IMR-90 (cell line): ENCODE results near the gene KRT4. TPM values are rescaled to one million over a fixed set of nuclear protein-coding genes. Genes with fewer than 3 reads are reported as not detected.

Experiments
- ATAC-seq: fragments of 200-7000 bp; cut with Tn5 transposase; 2 replicates; pipeline ENCODE4 v1.9.1; 2020; ENCODE audit warnings: low read depth, mild to moderate bottlenecking, moderate library complexity
- BruUV-seq: library from RNA; stranded (reverse); fragments of 400-500 nt; replicated peaks from 2 replicates; lab custom pipeline; 2021; lab: Mats Ljungman, UMichigan
- CTCF ChIA-PET: fragments of 300-600 bp; formaldehyde crosslinking; extraction: SDS; loops from one replicate; lab custom pipeline; 2021; ENCODE audit warnings: antibody characterized with exemption; lab: Yijun Ruan, JAX
- POLR2A ChIA-PET: fragments of 300-600 bp; sonication (Branson Sonifier 250); formaldehyde crosslinking; loops from one replicate; lab custom pipeline; 2022; ENCODE audit warnings: antibody characterized with exemption; ENCODE audit not compliant: unreplicated experiment; lab: Charles Lee
- DNase-seq: peaks from one replicate; pipeline ENCODE4 v3.0.0; 2013
- H2AFZ ChIP-seq: replicated peaks from 2 replicates; pipeline ENCODE3; 2013; ENCODE audit warnings: low read length, mild to moderate bottlenecking; ENCODE audit not compliant: poor library complexity
- H2AK5ac ChIP-seq: 2 replicates; pipeline ENCODE4 v1.6.1; 2013; ENCODE audit warnings: low read depth, low read length, inconsistent platforms
- H2AK9ac ChIP-seq: replicated peaks from 2 replicates; pipeline ENCODE3; 2013; ENCODE audit warnings: mild to moderate bottlenecking, low read depth, low read length, moderate library complexity; ENCODE audit not compliant: poor library complexity
- H2BK120ac ChIP-seq: 2 replicates; pipeline ENCODE4 v1.6.1; 2013; ENCODE audit warnings: low read depth, low read length, inconsistent platforms
- H2BK15ac ChIP-seq: 3 replicates; pipeline ENCODE4 v1.6.1; 2013; ENCODE audit warnings: low read depth, low read length, inconsistent platforms
- H2BK20ac ChIP-seq: 2 replicates; pipeline ENCODE4 v1.6.1; 2013; ENCODE audit warnings: low read depth, mild to moderate bottlenecking, inconsistent platforms, low read length, moderate library complexity
- H2BK5ac ChIP-seq: 2 replicates; pipeline ENCODE4 v1.6.1; 2013; ENCODE audit warnings: mild to moderate bottlenecking, low read depth, low read length, inconsistent platforms; ENCODE audit not compliant: poor library complexity, severe bottlenecking
- H3K14ac ChIP-seq: replicated peaks from 2 replicates; pipeline ENCODE4 v1.6.1; 2013; ENCODE audit warnings: low read depth, low read length, inconsistent platforms
- H3K18ac ChIP-seq: 2 replicates; pipeline ENCODE4 v1.6.1; 2013; ENCODE audit warnings: low read depth, low read length, control low read depth
- H3K23ac ChIP-seq: 2 replicates; pipeline ENCODE4 v1.6.1; 2013; ENCODE audit warnings: low read depth, low read length, inconsistent platforms
- H3K27ac ChIP-seq: 2 replicates; pipeline ENCODE4 v1.5.1; 2013; ENCODE audit warnings: mild to moderate bottlenecking, control low read depth, low read length; ENCODE audit not compliant: insufficient read depth
- H3K27me3 ChIP-seq: 2 replicates; pipeline ENCODE4 v1.6.1; 2013; ENCODE audit warnings: low read length; ENCODE audit not compliant: control insufficient read depth, insufficient read depth
- H3K36me3 ChIP-seq: 2 replicates; pipeline ENCODE4 v1.6.1; 2013; ENCODE audit warnings: low read length, mixed read lengths; ENCODE audit not compliant: control insufficient read depth, insufficient read depth
- H3K4ac ChIP-seq: 2 replicates; pipeline ENCODE4 v1.6.1; 2013; ENCODE audit warnings: low read depth, low read length, inconsistent platforms
- H3K4me1 ChIP-seq: 2 replicates; pipeline ENCODE4 v1.6.1; 2013; ENCODE audit warnings: low read length, mixed read lengths; ENCODE audit not compliant: control insufficient read depth, insufficient read depth
- H3K4me2 ChIP-seq: 2 replicates; pipeline ENCODE4 v1.6.1; 2013; ENCODE audit warnings: low read depth, mild to moderate bottlenecking, control low read depth, low read length, moderate library complexity
- H3K4me3 ChIP-seq: 2 replicates; pipeline ENCODE4 v1.5.1; 2013; ENCODE audit warnings: low read depth, mild to moderate bottlenecking, control low read depth, low read length, moderate library complexity; ENCODE audit not compliant: insufficient read depth
- H3K56ac ChIP-seq: 2 replicates; pipeline ENCODE4 v1.6.1; 2013; ENCODE audit warnings: low read length, inconsistent platforms; ENCODE audit not compliant: insufficient read depth; ENCODE audit errors: extremely low read depth
- H3K79me1 ChIP-seq, 2 experiments: 2 replicates each; pipeline ENCODE4 v1.6.1; 2013; ENCODE audit warnings: low read length in 2 of 2, inconsistent platforms in 1 of 2, low read depth in 1 of 2
- H3K9ac ChIP-seq: 2 replicates; pipeline ENCODE4 v1.6.1; 2013; ENCODE audit warnings: low read depth, low read length, control low read depth
- H3K9me1 ChIP-seq: 2 replicates; pipeline ENCODE4 v1.6.1; 2013; ENCODE audit warnings: low read length, inconsistent platforms; ENCODE audit not compliant: insufficient read depth
- H3K9me3 ChIP-seq: 2 replicates; pipeline ENCODE4 v1.6.1; 2013; ENCODE audit warnings: low read length; ENCODE audit not compliant: control insufficient read depth, insufficient read depth
- H4K20me1 ChIP-seq: 2 replicates; pipeline ENCODE4 v1.6.1; 2013; ENCODE audit warnings: low read length, inconsistent platforms; ENCODE audit not compliant: insufficient read depth
- H4K5ac ChIP-seq: 2 replicates; pipeline ENCODE4 v1.6.1; 2013; ENCODE audit warnings: mild to moderate bottlenecking, low read depth, low read length, control low read depth
- H4K8ac ChIP-seq, 2 experiments: 2 replicates each; pipeline ENCODE4 v1.6.1; 2013; ENCODE audit warnings: low read depth in 2 of 2, low read length in 2 of 2, control low read depth in 1 of 2, inconsistent platforms in 1 of 2
- H4K91ac ChIP-seq: 2 replicates; pipeline ENCODE4 v1.6.1; 2013; ENCODE audit warnings: low read depth, low read length, inconsistent platforms; ENCODE audit not compliant: insufficient read depth
- CEBPB ChIP-seq: IDR thresholded peaks from 2 replicates; pipeline ENCODE4 v1.6.1; 2012; ENCODE audit warnings: low read depth, low read length, improper control_type of control experiment
- FOS ChIP-seq: fragments of 150-350 bp; IDR thresholded peaks from 2 replicates; pipeline ENCODE4 v1.6.1; 2016; ENCODE audit warnings: low read depth, low read length
- MAFK ChIP-seq: IDR thresholded peaks from 2 replicates; pipeline ENCODE4 v1.6.1; 2012; ENCODE audit warnings: low read depth, low read length, improper control_type of control experiment
- MAZ ChIP-seq: IDR thresholded peaks from 2 replicates; pipeline ENCODE4 v1.6.1; 2012; ENCODE audit warnings: low read depth, mild to moderate bottlenecking, low read length, improper control_type of control experiment, moderate library complexity, borderline replicate concordance
- RCOR1 ChIP-seq: IDR thresholded peaks from 2 replicates; pipeline ENCODE4 v1.6.1; 2012; ENCODE audit warnings: mild to moderate bottlenecking, low read length, improper control_type of control experiment; ENCODE audit not compliant: insufficient replicate concordance
- SMC3 ChIP-seq: fragments of 150-350 bp; IDR thresholded peaks from 2 replicates; pipeline ENCODE4 v1.6.1; 2016; ENCODE audit warnings: low read depth, mild to moderate bottlenecking, antibody characterized with exemption, low read length, moderate library complexity
- WGBS, 2 experiments: methylation state at CpG; one replicate each; pipeline versions ENCODE4 v1.1.5 to v1.1.7; 2013; ENCODE audit warnings: missing lambda C conversion rate in 2 of 2; ENCODE audit not compliant: insufficient read length in 1 of 2; ENCODE audit errors: extremely low coverage in 2 of 2; 5-methylcytosine and 5-hydroxymethylcytosine counted together
- dilution Hi-C: fragments of 300-500 bp; cut with HindIII; formaldehyde crosslinking; loops from one replicate; pipeline ENCODE4 v1.14.3; 2018; ENCODE audit warnings: low sequenced_read_pairs; ENCODE audit not compliant: unreplicated experiment
- in situ Hi-C: fragments of 300-500 bp; cut with MboI; formaldehyde crosslinking; loops from 3 replicates; pipeline ENCODE4 v1.14.3; 2019; ENCODE audit warnings: low sequenced_read_pairs, inconsistent platforms, mixed read lengths
- intact Hi-C: fragments of 100-400 bp; cut with micrococcal nuclease; formaldehyde crosslinking; loops from 2 replicates; pipeline ENCODE4 v1.10.0; 2022
- polyA plus RNA-seq, 3 experiments: library from polyadenylated mRNA; depleted of rRNA; stranded (reverse); fragments of >200 nt; gene quantifications; 2 replicates each; pipeline ENCODE4 v1.2.3, GENCODE V29; 2012; ENCODE audit warnings: low replicate concordance in 1 of 3
- total RNA-seq: library from RNA; depleted of rRNA; stranded (reverse); fragments of >200 nt; gene quantifications from 2 replicates; pipeline ENCODE4 v1.2.3, GENCODE V29; 2012

Gene KRT4
- total and polyA plus RNA-seq, 2 of the 4 experiments (the other 2 are of a cell fraction): under 0.01 to 0.07 TPM

GRCh38 chr12:52846356-52846970 lies 32.5 kb upstream of the KRT4 start:
- Histone ChIP-seq H3K9ac (no peak overlapping the region), H3K18ac (no peak overlapping the region), H3K4ac (no peak overlapping the region), H4K8ac (no peak overlapping the region), H3K23ac (no peak overlapping the region), H2BK5ac (no peak overlapping the region), H4K5ac (no peak overlapping the region), H3K36me3 (no peaks in the 10 kb centered on the region), H2AK5ac (no peak overlapping the region), H3K9me1 (no peaks in the 10 kb centered on the region), H4K91ac (no peak overlapping the region), H3K4me3 (no peak overlapping the region), H2BK15ac (no peak overlapping the region), H3K4me1 (no peaks in the 10 kb centered on the region), H2BK120ac (no peak overlapping the region), H3K79me1 (no peaks in the 10 kb centered on the region), H3K9me3 (no peaks in the 10 kb centered on the region), H2AK9ac (no peak overlapping the region), H3K4me2 (no peak overlapping the region), H3K14ac (no peak overlapping the region), H3K27me3 (peaks cover 45% of the 10 kb centered on the region), H3K56ac (no peak overlapping the region), H2BK20ac (no peak overlapping the region), H3K27ac (no peak overlapping the region), H4K20me1 (no peaks in the 10 kb centered on the region), H2AFZ (no peak overlapping the region)
- no TSS peak for BruUV-seq
- intact Hi-C loops (no loop called here), dilution Hi-C loops (no loop called here), in situ Hi-C loops (no loop called here)
- TF ChIP-seq SMC3 (no peak), MAFK (no peak), RCOR1 (no peak), MAZ (no peak), CEBPB (no peak), FOS (no peak)
- WGBS, 2 experiments: 80% methylated on average over 1 of the region's 8 CpGs; no CpG with 5 or more reads in 1 of the 2 experiments
- ChIA-PET POLR2A (no interaction called here), CTCF (no interaction called here)
- DNase-seq (no peak), ATAC-seq (no peak)
